Mucosa of descending colon (tissue), 3 donors: ENCODE data around the gene CCNB1IP1. TPM values are rescaled to one million over a fixed set of nuclear protein-coding genes. Genes with fewer than 3 reads are reported as not detected.

ENCODE experiments used
- ATAC-seq: fragments of 200-7000 bp; cut with Tn5 transposase; one replicate; pipeline ENCODE4 v1.9.1; 2020; ENCODE audit warnings: mild to moderate bottlenecking, moderate library complexity
- DNase-seq, 3 donors: peaks; one replicate each; pipeline ENCODE4 v3.0.0-alpha.2; 2020
- H3K36me3 ChIP-seq: fragments of 200-600 bp; one replicate; pipeline ENCODE4 v1.8.0; 2021; ENCODE audit warnings: low read depth, mild to moderate bottlenecking
- H3K4me1 ChIP-seq: fragments of 200-600 bp; one replicate; pipeline ENCODE4 v1.8.0; 2021; ENCODE audit warnings: low read depth, mild to moderate bottlenecking
- H3K4me3 ChIP-seq: fragments of 200-600 bp; one replicate; pipeline ENCODE4 v1.8.0; 2021; ENCODE audit warnings: mild to moderate bottlenecking
- H3K9me3 ChIP-seq: fragments of 200-600 bp; one replicate; pipeline ENCODE4 v1.8.0; 2021; ENCODE audit warnings: mild to moderate bottlenecking
- intact Hi-C, 2 donors: fragments of 100-400 bp; cut with DNase I in 1 of 2; cut with micrococcal nuclease in 1 of 2; formaldehyde crosslinking; loops; one replicate each; pipeline versions ENCODE4 v1.11.0 to v1.11.1; 2022; cut with DNase I, micrococcal nuclease
- total RNA-seq, 3 donors: library from RNA; stranded (reverse); fragmentation: NEBNext Ultra II Directional in 2 of 3; extraction: Animal tissue kit (Norgen Biotek cat#: 25700) in 2 of 3; gene quantifications; one replicate each; pipeline versions ENCODE4 v1.2.1 to v1.2.4, GENCODE V29; 2021 to 2023
- TF ChIP-seq, protein P1 (sequence below): fragments of 200-600 bp; IDR thresholded peaks from one replicate; pipeline ENCODE4 v1.8.0; 2022; ENCODE audit warnings: antibody characterized with exemption, mild to moderate bottlenecking
- donor health status: DM: no; HTN: no; CAD: no; lungs with moderate emphysema.
- donor health status: DM: no; HTN: no; CAD: no.
- donor health status: DM: no; HTN: yes; CAD: no.

Gene CCNB1IP1
- total RNA-seq, 3 donors from 2014 or later: 27.6 to 36.0 (median 28.0) TPM

GRCh38 chr14:20332431-20332787 is 670 bp downstream of the CCNB1IP1 start:
- Histone ChIP-seq H3K36me3 (no peaks in the 10 kb centered on the region), H3K4me1 (peaks cover 6% of the 10 kb centered on the region), H3K9me3 (no peaks in the 10 kb centered on the region), H3K4me3 (peak overlapping the region; percentile 30)
- intact Hi-C loops: loop anchor here in 1 of 2 donors (10.0 kb wide), 1 partner anchor 352 kb away; the partner anchor contains the start of genes ANG and RNASE4
- DNase-seq: peak in 1 of 3 donors; percentile 43
- TF ChIP-seq, protein P1, sequence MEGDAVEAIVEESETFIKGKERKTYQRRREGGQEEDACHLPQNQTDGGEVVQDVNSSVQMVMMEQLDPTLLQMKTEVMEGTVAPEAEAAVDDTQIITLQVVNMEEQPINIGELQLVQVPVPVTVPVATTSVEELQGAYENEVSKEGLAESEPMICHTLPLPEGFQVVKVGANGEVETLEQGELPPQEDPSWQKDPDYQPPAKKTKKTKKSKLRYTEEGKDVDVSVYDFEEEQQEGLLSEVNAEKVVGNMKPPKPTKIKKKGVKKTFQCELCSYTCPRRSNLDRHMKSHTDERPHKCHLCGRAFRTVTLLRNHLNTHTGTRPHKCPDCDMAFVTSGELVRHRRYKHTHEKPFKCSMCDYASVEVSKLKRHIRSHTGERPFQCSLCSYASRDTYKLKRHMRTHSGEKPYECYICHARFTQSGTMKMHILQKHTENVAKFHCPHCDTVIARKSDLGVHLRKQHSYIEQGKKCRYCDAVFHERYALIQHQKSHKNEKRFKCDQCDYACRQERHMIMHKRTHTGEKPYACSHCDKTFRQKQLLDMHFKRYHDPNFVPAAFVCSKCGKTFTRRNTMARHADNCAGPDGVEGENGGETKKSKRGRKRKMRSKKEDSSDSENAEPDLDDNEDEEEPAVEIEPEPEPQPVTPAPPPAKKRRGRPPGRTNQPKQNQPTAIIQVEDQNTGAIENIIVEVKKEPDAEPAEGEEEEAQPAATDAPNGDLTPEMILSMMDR: no peak
- peak; percentile 67 for ATAC-seq

- TF ChIP-seq, protein P1: no peak
- peaks cover 6% of the 10 kb centered on the region for H3K4me1 ChIP-seq
- DNase-seq (no peak), ATAC-seq (no peak)
- H3K9me3 ChIP-seq: no peaks in the 10 kb centered on the region
- H3K36me3 ChIP-seq: no peaks in the 10 kb centered on the region
- H3K4me3 ChIP-seq: no peak overlapping the region
- intact Hi-C loops: loop anchor here in 1 of 2 donors (10.0 kb wide), 1 partner anchor 354 kb away; the partner anchor contains the start of genes ANG and RNASE4
These were observed 1.9 kb downstream of the CCNB1IP1 start for GRCh38 chr14:20331053-20331613.

DNA sequence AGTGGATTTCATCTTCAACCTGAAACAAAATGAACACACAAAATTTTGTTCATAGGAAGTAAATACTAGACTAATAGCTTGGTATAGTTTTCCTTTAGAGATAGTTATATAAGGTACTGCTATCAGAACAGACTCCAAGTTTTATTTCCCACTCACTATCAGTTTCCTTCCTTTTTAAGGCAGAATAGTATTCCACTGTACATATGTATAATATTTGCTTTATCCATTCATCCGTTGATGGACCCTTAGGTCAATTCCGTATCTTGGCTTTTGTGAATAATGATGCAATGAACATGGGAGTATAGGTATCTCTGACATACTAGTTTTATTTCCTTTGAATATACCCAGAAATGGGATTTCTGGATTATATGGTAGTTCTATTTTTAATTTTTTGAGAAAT is 3.7 kb downstream of the CCNB1IP1 start:
- ATAC-seq (no peak), DNase-seq (no peak)
- TF ChIP-seq, protein P1: no peak
- peaks cover 6% of the 10 kb centered on the region for H3K4me1 ChIP-seq
- no peaks in the 10 kb centered on the region for H3K36me3 ChIP-seq
- H3K9me3 ChIP-seq: no peaks in the 10 kb centered on the region
- H3K4me3 ChIP-seq: no peak overlapping the region
- intact Hi-C loops: loop anchor here in 1 of 2 donors (5.0 kb wide), 1 partner anchor 278 kb away; no protein-coding TSS in a partner anchor

- H3K4me1 ChIP-seq: peaks cover 6% of the 10 kb centered on the region
- no peaks in the 10 kb centered on the region for H3K36me3 ChIP-seq
- intact Hi-C loops: loop anchor here in 1 of 2 donors (5.0 kb wide), 1 partner anchor 279 kb away; no protein-coding TSS in a partner anchor
- ATAC-seq (no peak), DNase-seq (no peak)
- TF ChIP-seq, protein P1: no peak
- H3K4me3 ChIP-seq: no peak overlapping the region
- H3K9me3 ChIP-seq: no peaks in the 10 kb centered on the region
These were observed 4.4 kb downstream of the CCNB1IP1 start for GRCh38 chr14:20328705-20329104.

DNA sequence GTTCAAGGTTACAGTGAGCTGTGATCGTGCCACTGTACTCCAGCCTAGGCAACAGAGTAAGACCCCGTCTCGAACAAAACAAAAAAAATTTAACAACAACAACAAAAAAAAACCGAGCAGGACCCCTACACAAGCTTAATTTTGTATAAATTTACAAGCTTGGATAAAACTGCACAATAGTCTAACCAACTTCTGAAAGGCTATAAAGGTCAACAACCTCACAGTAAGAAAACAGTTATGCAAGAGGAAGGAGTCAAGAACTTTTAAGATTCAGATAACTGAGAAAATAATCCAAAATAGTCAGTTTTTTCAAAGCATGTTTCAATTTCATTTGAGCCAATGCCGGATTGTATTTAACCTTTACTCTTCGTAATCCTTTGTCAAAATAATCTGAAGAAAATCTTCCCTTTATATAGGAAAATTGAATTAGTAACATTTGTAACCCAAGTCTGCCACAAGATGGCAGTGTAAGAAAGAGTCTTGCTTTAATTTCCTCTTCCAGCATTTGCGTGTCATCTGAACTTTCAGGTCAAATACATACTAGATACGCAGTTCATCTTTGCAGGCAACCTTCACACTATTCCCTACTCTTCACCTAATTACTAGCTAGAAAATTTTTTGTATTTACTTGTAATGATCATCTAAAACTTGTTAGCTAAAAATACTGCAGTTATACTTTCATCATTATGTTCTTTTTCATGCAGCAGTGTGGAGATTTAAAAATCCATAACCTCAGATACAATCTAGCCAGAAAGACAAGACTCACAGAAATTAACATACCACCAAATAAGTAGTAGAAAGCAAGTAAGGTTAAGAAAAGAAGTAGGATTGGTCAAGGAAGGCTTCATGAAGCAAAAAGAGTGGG is 5.8 kb downstream of the CCNB1IP1 start:
- Histone ChIP-seq H3K4me3 (no peak overlapping the region), H3K4me1 (peaks cover 2% of the 10 kb centered on the region), H3K36me3 (no peaks in the 10 kb centered on the region), H3K9me3 (no peaks in the 10 kb centered on the region)
- TF ChIP-seq, protein P1: peak; percentile 48
- ATAC-seq: peak; percentile 84
- DNase-seq: peak in 1 of 3 donors; percentile 64
- intact Hi-C loops: loop anchor here in 1 of 2 donors (5.0 kb wide), 1 partner anchor 280 kb away; no protein-coding TSS in a partner anchor
